HG03064 (cell line): ENCODE data around the gene MT1H.
"Not testable (repeated sequence)": the region's sequence is repeated elsewhere in the genome, so short reads cannot be mapped to it uniquely, and the experiment has no call there.

Source experiments
- ATAC-seq: cut with Tn5 transposase; IDR thresholded peaks from one replicate; pipeline ENCODE4 v1.9.1; 2021; ENCODE audit warnings: low read depth; ENCODE audit not compliant: unreplicated experiment

MT1H gene

DNA sequence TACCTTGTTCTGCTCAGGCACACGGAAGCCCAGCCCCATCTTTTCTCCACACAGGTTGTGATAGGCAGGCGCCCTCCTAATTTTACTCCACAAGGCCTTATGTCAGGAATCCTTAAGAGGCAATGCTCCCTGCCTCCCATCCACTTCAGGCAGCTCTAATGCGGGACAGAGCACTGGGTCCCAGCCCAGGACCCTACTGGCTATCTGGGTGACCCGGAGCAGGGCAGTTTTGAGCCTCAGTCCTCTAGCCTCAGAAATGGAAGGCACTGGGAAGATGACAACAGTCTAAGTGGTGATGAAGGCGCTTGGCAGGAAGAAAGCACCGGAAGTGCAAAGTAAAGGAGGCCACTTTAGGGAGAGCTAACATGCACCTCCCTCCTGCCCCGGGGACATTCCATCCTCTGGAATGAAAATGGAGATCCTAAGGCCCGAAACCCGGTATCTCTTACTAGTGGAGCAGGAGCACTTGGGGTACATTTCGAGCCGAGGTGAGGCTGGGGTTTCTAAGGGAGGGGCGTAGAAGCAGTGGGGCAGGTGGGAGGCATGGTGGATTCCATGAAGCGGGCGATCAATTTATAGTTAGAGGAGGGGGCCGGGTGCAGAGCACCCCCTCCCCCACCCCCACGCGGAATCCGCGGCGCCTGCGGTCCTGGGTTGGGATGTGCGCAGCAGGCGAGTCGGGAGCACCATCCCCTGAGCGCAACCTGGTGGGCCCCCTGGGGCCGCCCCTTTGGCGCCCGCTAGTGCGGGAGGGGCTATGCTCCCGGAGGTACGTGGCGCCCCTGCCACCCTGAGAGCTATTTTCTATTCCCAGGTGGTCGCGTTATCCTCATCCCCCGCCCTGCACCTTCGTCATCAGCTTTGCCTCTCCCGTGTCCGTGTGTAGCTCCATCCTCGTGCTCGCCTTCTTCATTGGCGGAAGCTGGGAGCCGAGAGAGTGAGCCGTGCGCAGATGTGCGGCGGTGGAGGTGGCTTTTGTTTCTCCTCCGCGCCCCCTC, 7.0 kb upstream of the MT1H start:
- ATAC-seq: no peak

DNA sequence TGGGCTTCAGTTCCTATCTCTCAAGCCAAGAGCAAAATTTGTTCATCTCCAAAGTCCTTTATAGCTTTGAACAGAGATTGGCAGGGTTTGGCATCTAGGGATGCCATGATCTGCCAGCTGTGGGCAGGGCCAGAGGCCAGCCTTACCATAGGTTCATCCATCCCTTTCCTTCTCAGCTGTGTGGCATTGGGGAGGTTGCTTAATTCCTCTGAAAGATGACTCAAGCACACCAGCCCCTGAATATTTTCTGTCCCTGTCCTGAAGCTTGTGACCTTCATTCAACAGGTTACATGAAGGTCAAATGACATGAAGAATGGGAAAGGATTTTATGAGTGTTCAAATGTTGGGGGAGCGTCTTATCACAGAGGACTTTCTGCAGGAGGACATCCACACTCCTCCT, 5.1 kb upstream of the MT1H start:
- ATAC-seq: no peak

DNA sequence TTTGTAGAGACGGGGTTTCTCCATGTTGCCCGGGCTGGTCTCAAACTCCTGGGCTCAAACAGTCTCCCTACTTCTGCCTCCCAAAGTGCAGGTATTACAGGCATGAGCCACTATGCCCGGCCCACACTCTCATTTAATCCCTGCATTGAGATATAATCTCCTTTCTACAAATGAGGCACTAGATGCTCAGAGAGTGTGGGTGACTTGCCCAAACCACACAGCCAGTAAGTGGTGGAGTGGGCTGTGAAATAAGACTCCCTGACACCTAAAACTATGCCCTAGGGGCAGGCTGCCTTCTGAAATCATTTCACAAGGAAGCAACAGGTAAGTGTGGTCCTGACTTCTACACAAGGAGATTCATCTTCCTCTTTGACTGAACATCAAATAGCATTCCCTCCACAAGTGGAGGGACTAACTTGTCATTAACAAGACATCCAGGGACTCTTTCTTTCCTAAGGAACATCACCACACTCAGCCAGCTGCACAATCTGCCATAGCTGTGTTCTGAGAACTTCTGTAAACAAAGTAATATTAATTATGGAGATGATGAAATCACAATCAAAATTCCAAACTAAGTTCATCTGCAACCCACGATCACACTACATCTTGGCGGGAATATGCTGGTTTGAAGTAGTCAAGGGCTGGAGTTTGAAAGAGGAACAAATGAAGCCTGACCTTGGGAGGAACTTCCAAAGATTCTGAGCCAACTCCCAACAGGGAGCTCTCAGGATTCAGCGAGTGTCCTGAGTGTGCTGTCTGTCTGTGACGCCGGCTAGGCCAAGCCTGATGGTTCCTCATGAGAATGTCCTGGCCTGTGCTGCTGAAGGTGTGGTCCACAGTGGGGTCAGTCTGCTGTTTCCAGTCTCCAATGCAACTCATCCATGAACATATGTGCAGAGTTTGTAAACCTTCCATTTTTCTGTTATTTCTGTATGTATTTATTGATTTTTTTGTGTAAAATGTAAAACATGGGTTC, 4.0 kb upstream of the MT1H start:
- not testable (repeated sequence) for ATAC-seq

DNA sequence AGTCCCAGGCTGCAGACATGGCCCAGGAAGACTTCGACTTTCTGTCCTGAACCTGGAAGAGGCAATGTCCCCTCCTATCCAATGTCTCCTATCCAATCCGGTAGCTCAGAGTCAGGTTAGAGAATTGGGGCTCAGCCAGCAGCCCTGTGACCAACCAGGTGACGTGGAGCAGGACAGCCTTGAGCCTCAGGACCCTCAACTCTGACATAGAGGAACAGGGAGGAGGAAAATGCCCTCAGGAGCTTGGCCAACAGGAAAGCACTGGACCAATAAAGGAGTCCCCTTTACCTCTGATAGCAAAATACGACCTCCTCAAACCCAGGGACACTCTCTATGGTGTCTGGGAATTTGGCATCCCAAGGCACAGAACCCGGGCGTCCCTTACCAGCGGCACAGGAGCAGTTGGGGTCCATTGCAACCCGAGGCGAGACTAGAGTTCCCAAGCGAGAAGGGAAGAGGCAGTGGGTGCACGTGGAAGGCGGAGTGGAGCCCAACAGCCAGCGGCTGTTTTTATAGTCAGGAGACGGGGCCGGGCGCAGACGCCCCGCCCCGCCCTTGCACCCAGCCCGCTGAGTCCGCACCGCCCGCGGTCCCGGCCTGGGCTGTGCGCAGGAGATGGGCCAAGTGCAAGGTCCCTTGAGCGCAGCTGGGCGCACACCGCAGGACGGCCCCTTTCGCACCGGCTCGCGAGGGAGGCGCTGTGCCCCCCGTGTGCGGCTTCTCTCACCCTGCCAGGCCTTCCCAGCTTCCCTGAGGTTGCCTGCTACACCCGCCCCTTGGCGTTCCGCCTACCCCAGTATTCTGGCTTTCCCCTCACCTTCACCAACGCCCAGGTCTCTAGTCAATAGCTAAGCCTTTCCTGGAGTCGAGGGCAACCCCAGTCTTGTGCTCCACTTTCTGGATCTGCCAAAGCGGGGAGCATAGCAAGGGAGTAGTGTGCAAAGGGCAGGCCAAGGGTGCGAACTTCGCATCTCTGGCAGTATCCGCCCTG, 1.7 kb upstream of the MT1H start, which contains the start of gene MT1G:
Gene MT1G (minus strand): TSS at position 485 of the 991 bp plus-strand sequence. CDS start 72 bp downstream, at position 413.
- no peak for ATAC-seq

DNA sequence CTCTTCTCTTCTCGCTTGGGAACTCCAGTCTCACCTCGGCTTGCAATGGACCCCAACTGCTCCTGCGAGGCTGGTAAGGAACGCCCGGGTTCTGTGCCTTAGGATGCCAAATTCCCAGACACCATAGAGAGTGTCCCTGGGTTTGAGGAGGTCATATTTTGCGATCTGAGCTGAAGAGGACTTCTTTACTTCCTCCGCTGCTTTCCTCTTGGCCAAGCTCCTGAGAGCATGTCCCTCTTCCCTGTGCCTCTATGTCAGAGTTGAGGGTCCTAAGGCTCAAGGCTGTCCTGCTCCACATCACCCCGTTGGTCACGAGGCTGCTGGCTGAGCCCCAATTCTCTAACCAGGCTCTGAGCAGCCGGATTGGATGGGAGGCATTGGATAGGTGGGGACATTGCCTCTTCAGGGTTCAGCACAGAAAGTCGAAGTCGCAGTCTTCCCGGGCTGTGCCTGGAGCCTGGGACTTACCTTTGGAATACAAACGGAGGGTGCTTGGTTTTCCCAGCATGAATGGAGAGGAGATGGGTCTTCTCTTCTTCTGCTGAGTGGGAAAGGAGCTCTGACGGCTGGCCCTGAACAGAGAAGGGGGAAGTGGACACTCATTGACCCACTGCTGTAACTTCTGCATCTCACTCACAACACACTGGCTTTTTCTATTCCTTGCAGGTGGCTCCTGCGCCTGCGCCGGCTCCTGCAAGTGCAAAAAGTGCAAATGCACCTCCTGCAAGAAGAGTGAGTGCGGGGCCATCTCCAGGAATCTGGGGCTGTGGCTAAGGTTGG, 416 bp downstream of the MT1H start:
- no peak for ATAC-seq

DNA sequence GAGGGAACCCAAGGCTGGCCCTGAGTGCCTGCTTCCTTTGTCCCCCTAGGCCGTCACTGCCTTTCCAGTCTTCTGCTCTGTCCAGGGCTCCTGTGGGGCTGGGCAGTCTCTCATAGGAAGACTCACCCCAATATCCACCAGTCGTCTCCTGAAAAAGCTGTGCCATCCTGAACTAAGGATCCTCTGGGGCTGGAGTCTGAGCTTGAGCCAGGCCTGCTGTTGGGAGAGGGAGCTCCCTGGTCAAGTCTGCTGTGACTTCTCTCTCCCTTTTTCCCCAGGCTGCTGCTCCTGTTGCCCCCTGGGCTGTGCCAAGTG, 963 bp downstream of the MT1H start:
- ATAC-seq: no peak

DNA sequence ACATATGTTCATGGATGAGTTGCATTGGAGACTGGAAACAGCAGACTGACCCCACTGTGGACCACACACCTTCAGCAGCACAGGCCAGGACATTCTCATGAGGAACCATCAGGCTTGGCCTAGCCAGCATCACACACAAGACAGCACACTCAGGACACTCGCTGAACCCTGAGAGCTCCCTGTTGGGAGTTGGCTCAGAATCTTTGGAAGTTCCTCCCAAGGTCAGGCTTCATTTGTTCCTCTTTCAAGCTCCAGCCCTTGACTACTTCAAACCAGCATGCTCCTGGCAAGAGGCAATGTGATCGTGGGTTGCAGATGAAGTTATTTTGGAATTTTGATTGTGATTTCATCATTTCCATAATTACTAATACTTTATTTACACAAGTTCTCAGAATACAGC, 2.1 kb downstream of the MT1H start:
- not testable (repeated sequence) for ATAC-seq

DNA sequence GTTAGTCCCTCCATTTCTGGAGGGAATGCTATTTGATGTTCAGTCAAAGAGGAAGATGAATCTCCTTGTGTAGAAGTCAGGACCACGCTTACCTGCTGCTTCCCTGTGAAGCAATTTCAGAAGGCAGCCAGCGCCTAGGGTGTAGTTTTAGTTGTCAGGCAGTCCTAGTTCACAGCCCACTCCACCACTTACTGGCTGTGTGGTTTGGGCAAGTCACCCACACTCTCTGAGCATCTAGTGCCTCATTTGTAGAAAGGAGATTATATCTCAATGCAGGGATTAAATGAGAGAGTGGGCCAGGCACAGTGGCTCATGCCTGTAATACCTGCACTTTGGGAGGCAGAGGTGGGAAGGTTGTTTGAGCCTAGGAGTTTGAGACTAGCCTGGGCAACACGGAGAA, 2.6 kb downstream of the MT1H start:
- not testable (repeated sequence) for ATAC-seq

DNA sequence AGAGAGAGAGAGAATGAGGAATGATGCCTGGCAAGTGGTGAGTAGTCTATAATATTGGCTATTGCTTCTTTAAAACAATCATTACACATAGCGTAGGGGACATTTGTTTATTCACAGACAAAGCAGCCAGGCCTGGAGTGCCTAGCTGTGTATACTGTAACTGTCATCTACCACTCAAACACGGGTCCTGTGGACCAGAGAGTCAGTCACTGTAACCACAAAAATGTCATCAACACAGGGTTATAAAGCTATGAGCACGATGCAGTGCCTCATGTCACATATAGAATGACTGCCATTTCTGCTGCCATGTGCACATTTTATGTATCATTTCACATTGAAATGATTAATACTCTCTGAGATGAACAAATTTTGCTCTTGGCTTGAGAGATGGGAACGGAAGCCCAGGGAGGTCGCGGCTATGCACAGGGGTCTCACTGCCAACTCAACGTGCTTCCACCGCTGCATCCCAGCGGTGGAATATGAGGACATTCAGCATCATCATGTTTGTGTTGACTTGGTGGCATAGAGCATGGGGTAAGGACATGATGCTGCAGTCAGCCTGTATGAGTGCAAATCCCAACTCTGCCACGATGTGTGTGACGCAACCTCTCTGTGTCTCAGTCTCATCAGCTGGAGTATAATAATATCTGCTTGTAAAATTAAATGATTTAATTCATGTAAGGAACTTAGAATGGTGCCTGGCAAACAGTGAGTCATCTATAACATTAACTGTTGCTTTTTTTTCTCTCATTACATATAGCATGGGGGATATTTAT, 3.3 kb downstream of the MT1H start:
- no peak for ATAC-seq

DNA sequence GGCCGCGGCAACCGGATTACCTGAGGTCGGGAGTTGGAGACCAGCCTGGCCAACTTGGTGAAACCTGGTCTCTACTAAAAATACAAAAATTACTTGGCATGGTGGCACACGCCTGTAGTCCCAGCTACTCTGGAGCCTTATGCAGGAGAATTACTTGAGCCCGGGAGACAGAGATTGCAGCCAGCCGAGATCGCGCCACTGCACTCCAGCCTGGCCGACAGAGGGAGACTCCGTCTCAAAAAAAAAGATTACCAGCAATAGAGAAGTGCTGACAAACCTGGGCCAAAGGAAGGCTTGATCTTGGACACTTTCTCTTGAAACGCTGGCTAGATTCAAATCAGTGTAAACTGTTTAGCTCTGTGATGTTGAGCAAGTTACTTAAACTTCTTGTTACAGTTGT, 4.3 kb downstream of the MT1H start:
- no peak for ATAC-seq

DNA sequence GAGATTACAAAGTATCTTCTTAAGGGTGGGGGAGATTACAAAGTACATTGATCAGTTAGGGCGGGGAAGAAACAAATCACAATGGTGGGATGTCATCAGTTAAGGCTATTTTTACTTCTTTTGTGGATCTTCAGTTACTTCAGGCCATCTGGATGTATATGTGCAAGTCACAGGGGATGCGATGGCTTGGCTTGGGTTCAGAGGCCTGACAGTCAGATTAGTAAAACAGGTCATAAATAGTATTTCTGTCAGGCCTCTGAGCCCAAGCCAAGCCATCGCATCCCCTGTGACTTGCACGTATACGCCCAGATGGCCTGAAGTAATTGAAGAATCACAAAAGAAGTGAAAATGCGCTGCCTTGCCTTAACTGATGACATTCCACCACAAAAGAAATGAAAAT, 5.0 kb downstream of the MT1H start:
- ATAC-seq: not testable (repeated sequence)

DNA sequence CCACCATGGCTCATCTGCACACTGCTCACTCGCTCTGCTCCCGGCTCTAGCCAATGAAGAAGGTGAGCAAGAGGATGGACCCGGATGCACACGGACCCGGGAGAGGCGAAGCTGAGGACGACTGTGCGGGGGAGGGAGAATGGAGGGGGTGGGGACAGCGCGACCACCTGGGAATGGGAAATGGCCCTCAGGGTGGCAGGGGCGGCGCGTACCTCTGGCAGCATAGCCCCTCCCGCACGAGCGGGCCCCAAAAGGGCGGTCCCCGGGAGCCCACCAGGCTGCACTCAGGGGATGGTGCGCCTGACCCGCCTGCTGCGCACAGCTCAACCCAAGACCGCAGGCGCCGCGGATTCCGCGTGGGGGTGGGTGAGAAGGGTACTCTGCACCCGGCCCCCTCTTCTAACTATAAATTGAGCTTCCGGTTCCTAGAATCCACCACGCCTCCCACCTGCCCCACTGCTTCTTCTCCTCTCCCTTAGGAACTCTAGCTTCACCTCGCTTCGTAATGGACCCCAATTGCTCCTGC, 6.1 kb downstream of the MT1H start:
- no peak for ATAC-seq

DNA sequence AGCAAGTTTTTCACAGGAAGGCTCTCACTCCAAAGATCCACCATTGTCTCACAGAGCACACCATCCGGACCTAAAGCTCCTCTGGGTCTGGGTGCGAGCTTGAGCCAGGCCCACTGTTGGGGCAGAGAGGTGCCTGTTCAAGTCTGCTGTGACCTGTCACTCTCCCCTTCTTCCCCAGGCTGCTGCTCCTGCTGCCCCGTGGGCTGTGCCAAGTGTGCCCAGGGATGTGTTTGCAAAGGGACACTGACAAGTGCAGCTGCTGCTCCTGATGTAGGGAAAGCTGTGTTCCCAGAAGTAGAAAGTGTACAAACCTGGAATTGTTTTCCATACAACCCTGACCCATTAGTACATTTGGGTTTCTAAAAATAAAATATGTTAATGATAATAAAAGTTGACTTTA, 7.9 kb downstream of the MT1H start:
- ATAC-seq: no peak

DNA sequence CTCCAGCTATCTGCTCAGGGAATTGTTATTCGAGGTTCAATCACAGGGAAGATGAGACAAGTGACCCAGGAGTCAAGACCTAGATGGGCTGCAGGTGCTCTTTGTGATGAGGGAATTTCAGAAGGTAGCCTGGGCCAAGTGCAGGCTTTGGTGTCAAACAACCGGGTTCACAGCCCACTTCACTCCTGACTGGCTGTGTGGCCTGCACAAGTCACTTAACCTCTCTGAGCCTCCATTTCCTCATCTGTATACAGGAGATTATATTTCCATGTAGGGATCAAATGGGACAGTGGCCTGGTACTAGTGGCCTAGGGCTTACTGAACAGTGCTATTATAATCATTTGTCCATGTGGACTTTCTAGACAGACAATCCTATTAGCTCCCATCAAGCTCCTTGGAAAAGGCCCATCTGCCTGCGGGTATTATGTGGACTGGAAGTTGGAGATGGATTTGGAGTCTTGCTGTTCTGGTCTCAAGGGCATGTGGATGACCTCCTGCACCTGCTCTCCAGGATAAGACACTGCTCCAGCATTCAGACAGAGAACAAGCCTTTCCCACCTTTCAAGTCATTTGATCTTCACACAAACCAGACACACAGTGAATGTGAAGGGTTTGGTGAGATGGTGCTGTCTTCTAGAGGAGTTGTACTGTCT, 9.6 kb downstream of the MT1H start:
- ATAC-seq: no peak

DNA sequence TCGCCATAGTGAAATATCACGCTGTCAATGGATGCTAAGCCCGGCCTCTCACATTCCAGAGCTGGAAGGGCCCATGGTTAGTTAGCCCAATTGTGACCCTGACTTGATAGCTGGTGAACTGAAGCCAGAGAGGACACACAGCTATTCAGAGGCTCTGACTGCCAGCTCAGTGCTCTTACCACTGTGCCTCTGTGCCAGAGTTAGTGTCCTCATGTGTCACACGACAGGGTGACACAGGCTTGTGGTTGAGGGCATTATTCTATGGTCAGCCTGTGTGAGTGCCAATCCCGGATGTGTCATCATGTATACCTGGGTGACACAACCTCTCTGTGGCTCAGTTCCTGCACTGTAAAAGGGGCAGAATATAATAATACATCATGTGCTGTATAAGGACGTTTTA, 10.2 kb downstream of the MT1H start:
- ATAC-seq: no peak

DNA sequence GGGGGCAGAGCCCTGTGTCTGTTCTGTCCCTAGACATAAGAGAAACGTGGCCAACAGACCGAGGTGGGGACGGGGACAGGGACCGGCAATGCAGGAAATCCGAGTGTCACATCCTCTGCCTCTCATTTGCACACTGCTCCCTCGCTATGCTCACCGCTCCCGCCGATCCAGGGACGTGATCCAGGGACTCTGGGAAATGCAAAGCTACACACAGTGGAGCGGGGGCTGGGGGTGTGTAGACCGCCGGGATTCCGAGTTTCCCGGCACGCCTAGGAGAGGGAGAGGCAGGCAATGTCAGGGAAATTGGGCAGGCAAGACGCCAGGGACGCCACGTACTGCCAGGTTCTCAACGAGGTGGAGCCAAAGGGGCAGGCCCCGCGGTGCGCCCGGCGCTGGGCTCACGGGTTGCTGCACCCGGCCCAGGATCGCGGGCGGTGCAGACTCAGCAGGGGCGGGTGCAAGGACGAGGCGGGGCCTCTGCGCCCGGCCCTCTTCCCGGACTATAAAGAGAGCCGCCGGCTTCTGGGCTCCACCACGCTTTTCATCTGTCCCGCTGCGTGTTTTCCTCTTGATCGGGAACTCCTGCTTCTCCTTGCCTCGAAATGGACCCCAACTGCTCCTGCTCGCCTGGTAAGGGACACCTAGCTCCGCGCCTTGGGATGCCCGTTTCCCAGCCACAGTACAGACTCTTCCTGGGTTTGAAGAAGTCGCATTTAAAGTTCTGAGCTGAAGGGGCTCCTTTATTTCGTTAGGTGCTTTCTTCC, 12.5 kb downstream of the MT1H start, which contains the start of gene MT1X:
Gene MT1X (plus strand): TSS at position 532 of the 764 bp plus-strand sequence. CDS start 71 bp downstream, at position 603.
- ATAC-seq: peak; percentile 98
